ENCODE results near the gene SF3B2. TPM values are rescaled to one million over a fixed set of nuclear protein-coding genes. Genes with fewer than 3 reads are reported as not detected.

Gene SF3B2
- polyA plus RNA-seq, 1 of the 3 experiments (the other 2 are of a cell fraction) = 128 TPM

DNA sequence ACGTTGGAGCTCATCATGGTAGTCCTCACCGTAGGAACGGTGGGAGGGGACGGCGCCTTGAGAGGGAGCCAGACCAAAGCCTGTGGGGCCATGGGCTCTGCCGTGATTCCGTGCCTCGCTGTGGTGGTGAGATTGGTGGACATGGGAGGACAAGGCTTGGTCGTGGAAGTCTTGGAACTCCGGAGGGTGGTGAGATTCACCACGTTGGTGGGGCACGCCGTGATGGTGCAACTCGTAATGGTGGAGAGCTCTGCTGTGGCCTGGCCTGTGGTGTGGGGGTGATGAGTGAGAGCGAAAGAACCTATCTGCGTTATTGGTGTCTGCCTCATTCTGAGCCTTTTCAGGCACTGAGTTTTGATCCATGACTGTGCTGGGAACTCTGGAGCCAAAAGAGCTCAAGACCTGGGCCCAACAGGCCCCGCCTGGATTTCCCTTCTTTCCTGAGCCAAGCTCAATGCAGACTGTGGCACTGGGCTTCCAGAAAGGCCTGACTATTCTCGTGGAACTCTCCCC, 26.1 kb upstream of the SF3B2 start, which contains the start of gene CATSPER1:
Gene CATSPER1 (minus strand): TSS at position 463 of the 513 bp plus-strand sequence. CDS start 100 bp downstream, at position 363.
- Histone ChIP-seq H3K4me2 (no peak within 1 kb of the TSS), H3K9ac (no peak within 1 kb of the TSS), H3K36me3 (replicated peaks in 1 of 2; ENCODE audit: control insufficient read depth in 1 of 2, insufficient read depth in 2 of 2, low read length in 1 of 2) (no peaks in the 10 kb centered on the region), H3K4me1 (ENCODE audit: control insufficient read depth in 1 of 2, insufficient read depth in 2 of 2, low read depth in 1 of 2, low read length in 1 of 2) (peaks cover 3 to 13% of the 10 kb centered on the region in 2 experiments; a peak in 3 of 4 replicates), H3K27me3 (ENCODE audit: insufficient read depth) (no peaks in the 10 kb centered on the region), H3K9me2 (no peaks in the 10 kb centered on the region), H3K79me2 (ENCODE audit: insufficient read depth) (peaks cover 7% of the 10 kb centered on the region; the same call in 1 of the 2 replicates), H3F3A (replicated peaks; ENCODE audit: insufficient read depth) (peaks cover 4% of the 10 kb centered on the region), H3K27ac (ENCODE audit: low read depth in 2 of 2, low read length in 1 of 2) (no peak within 1 kb of the TSS), H3K4me3 (ENCODE audit: low read depth in 2 of 2, low read length in 1 of 2) (no peak within 1 kb of the TSS), H4K20me1 (ENCODE audit: insufficient read depth) (no peaks in the 10 kb centered on the region), H3K9me3 (no peaks in the 10 kb centered on the region), H2AFZ (ENCODE audit: low read depth) (no peak within 1 kb of the TSS)
- WGBS (ENCODE audit: low lambda C conversion rate) = 89% methylated on average over 12 of the region's 18 CpGs
- POLR2A ChIA-PET = no interaction called here
- CTCF ChIA-PET = interaction anchor here (0.6 to 1.8 kb wide), 3 partner anchors 10 to 233 kb away, joined by 3 to 4 read pairs (median 3); no protein-coding TSS in a partner anchor
- TF ChIP-seq TAF1 (IDR thresholded peaks at IDR 0.05; ENCODE audit: borderline replicate concordance, low read depth, low read length) = no peak
- no peak for TF ChIP-seq NRF1 (IDR thresholded peaks at IDR 0.05; ENCODE audit: low read depth, low read length)
- no peak for TF ChIP-seq FOXJ3 (CRISPR knock-in tag; IDR thresholded peaks at IDR 0.05)
- TF ChIP-seq REST (IDR thresholded peaks at IDR 0.05; ENCODE audit: low read depth, low read length) = no peak
- TF ChIP-seq, protein P1, sequence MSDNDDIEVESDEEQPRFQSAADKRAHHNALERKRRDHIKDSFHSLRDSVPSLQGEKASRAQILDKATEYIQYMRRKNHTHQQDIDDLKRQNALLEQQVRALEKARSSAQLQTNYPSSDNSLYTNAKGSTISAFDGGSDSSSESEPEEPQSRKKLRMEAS (IDR thresholded peaks at IDR 0.05; ENCODE audit: low read depth) = no peak
- TF ChIP-seq EZH2phosphoT487 (IDR thresholded peaks at IDR 0.05; ENCODE audit: borderline replicate concordance, low read depth) = no peak
- TF ChIP-seq NFIC (IDR thresholded peaks at IDR 0.05; ENCODE audit: borderline replicate concordance) = no peak
- TF ChIP-seq GABPA (IDR thresholded peaks at IDR 0.05; ENCODE audit: low read depth) = no peak
- no peak for TF ChIP-seq YY1 (IDR thresholded peaks at IDR 0.05; ENCODE audit: low read depth)
- TF ChIP-seq GATA2 (CRISPR knock-in tag; IDR thresholded peaks at IDR 0.05) = no peak
- DNase-seq = no peak

DNA sequence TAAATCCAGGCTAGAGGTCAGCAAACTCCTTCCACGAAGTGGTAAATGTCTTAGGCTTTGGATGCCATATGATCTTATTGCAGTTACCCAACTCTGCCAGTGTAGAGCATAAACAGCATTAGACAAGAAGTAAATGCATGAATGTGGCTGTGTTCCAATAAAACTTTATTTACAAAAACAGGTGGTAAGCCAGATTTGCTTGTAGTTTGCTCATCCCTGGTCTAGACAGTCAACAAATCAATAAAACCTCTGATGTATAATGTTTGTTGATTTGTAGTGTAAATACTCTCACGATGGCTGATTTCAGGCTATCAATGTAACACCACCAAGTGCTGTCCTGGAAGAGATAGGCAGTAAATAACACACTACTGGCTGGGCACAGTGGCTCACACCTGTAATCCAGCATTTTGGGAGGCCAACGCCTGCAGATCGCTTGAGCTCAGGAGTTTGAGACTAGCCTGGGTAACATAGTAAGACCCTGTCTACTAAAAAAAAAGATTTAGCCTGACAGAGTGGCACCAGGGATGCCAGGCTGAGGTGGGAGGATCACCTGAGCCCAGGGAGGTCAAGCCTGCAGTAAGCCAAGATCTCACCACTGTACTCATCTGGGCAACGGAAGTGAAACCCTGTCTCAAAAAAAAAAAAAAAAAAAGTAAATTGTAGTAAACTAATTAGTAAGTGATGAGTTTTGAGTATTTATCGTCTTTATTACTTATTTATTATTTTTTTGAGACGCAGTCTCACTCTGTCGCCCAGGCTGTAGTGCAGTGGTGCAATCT, 19.0 kb upstream of the SF3B2 start:
- Histone ChIP-seq H3K79me2 (ENCODE audit: insufficient read depth) (no peaks in the 10 kb centered on the region), H3K27ac (ENCODE audit: low read depth in 2 of 2, low read length in 1 of 2) (no peak overlapping the region), H3K27me3 (ENCODE audit: insufficient read depth) (no peaks in the 10 kb centered on the region), H3K4me1 (ENCODE audit: control insufficient read depth in 1 of 2, insufficient read depth in 2 of 2, low read depth in 1 of 2, low read length in 1 of 2) (no peaks in the 10 kb centered on the region), H3K9ac (no peak overlapping the region), H2AFZ (ENCODE audit: low read depth) (no peak overlapping the region), H3F3A (replicated peaks; ENCODE audit: insufficient read depth) (no peaks in the 10 kb centered on the region), H3K9me3 (no peaks in the 10 kb centered on the region), H3K4me3 (ENCODE audit: low read depth in 2 of 2, low read length in 1 of 2) (no peak overlapping the region), H3K4me2 (no peak overlapping the region), H3K36me3 (replicated peaks in 1 of 2; ENCODE audit: control insufficient read depth in 1 of 2, insufficient read depth in 2 of 2, low read length in 1 of 2) (no peaks in the 10 kb centered on the region), H3K9me2 (no peaks in the 10 kb centered on the region), H4K20me1 (ENCODE audit: insufficient read depth) (no peaks in the 10 kb centered on the region)
- no peak for DNase-seq
- ChIA-PET POLR2A (no interaction called here), CTCF (interaction anchor here (3.9 to 8.8 kb wide), 2 partner anchors 11 to 12 kb away, joined by 27 to 55 read pairs; no protein-coding TSS in a partner anchor)
- WGBS (ENCODE audit: low lambda C conversion rate) = 69% methylated on average over 8 of the region's 8 CpGs
- TF ChIP-seq, protein P2, sequence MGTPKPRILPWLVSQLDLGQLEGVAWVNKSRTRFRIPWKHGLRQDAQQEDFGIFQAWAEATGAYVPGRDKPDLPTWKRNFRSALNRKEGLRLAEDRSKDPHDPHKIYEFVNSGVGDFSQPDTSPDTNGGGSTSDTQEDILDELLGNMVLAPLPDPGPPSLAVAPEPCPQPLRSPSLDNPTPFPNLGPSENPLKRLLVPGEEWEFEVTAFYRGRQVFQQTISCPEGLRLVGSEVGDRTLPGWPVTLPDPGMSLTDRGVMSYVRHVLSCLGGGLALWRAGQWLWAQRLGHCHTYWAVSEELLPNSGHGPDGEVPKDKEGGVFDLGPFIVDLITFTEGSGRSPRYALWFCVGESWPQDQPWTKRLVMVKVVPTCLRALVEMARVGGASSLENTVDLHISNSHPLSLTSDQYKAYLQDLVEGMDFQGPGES (IDR thresholded peaks at IDR 0.05; ENCODE audit: low read depth, low read length) = no peak
- TF ChIP-seq, protein P3, sequence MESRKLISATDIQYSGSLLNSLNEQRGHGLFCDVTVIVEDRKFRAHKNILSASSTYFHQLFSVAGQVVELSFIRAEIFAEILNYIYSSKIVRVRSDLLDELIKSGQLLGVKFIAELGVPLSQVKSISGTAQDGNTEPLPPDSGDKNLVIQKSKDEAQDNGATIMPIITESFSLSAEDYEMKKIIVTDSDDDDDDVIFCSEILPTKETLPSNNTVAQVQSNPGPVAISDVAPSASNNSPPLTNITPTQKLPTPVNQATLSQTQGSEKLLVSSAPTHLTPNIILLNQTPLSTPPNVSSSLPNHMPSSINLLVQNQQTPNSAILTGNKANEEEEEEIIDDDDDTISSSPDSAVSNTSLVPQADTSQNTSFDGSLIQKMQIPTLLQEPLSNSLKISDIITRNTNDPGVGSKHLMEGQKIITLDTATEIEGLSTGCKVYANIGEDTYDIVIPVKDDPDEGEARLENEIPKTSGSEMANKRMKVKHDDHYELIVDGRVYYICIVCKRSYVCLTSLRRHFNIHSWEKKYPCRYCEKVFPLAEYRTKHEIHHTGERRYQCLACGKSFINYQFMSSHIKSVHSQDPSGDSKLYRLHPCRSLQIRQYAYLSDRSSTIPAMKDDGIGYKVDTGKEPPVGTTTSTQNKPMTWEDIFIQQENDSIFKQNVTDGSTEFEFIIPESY (IDR thresholded peaks at IDR 0.05; ENCODE audit: borderline replicate concordance, low read depth) = no peak
- TF ChIP-seq NRF1 (IDR thresholded peaks at IDR 0.05; ENCODE audit: low read depth, low read length) = no peak
- no peak for TF ChIP-seq SMC3 (IDR thresholded peaks at IDR 0.05; ENCODE audit: low read depth, low read length)
- no peak for TF ChIP-seq GATA2 (CRISPR knock-in tag; IDR thresholded peaks at IDR 0.05)
- no peak for TF ChIP-seq MXI1 (IDR thresholded peaks at IDR 0.05; ENCODE audit: low read depth, low read length)
- no peak for TF ChIP-seq CTCF (IDR thresholded peaks at IDR 0.05)
- TF ChIP-seq FOSL2 (IDR thresholded peaks at IDR 0.05; ENCODE audit: borderline replicate concordance, low read depth) = no peak

All from SK-N-SH (cell line).